ENCODE data around the gene PGAP3.

PGAP3 gene

DNA sequence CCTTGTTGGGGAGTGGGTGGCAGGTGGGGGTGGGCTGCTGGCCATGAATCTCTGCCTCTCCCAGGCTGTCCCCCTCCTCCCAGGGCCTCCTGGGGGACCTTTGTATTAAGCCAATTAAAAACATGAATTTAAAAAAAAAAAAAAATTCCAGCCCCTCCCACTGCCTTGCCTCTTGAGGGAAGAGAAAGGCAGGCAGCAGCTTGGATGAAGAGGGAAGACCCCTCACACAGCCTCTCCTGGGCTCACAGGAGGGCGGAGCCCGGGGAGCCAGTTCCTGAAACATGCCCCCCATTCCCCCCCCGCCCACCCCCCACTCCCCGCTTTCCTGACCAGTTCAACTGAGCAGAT, 24.5 kb downstream of the PGAP3 start:
- TF ChIP-seq, protein P1, sequence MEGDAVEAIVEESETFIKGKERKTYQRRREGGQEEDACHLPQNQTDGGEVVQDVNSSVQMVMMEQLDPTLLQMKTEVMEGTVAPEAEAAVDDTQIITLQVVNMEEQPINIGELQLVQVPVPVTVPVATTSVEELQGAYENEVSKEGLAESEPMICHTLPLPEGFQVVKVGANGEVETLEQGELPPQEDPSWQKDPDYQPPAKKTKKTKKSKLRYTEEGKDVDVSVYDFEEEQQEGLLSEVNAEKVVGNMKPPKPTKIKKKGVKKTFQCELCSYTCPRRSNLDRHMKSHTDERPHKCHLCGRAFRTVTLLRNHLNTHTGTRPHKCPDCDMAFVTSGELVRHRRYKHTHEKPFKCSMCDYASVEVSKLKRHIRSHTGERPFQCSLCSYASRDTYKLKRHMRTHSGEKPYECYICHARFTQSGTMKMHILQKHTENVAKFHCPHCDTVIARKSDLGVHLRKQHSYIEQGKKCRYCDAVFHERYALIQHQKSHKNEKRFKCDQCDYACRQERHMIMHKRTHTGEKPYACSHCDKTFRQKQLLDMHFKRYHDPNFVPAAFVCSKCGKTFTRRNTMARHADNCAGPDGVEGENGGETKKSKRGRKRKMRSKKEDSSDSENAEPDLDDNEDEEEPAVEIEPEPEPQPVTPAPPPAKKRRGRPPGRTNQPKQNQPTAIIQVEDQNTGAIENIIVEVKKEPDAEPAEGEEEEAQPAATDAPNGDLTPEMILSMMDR (IDR thresholded peaks at IDR 0.05): no peak

DNA sequence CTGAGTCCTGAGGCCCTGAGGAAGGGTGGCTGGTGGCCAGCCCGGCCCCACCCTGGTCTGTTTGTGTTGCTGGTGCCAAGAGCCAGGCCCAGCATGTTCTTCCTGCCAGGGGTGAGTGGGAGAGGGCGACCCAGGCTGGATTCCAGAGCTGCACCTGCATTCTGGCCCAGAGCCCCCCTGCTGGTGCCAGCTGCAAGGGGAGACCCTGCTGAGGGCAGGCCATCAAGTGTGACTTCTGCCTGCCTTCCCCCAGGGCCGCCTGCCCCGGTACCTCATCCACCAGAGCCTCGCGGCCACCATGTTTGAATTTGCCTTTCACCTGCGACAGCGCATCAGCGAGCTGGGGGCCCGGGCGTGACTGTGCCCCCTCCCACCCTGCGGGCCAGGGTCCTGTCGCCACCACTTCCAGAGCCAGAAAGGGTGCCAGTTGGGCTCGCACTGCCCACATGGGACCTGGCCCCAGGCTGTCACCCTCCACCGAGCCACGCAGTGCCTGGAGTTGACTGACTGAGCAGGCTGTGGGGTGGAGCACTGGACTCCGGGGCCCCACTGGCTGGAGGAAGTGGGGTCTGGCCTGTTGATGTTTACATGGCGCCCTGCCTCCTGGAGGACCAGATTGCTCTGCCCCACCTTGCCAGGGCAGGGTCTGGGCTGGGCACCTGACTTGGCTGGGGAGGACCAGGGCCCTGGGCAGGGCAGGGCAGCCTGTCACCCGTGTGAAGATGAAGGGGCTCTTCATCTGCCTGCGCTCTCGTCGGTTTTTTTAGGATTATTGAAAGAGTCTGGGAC, 25.1 kb downstream of the PGAP3 start:
- TF ChIP-seq, protein P1 (IDR thresholded peaks at IDR 0.05): no peak

DNA sequence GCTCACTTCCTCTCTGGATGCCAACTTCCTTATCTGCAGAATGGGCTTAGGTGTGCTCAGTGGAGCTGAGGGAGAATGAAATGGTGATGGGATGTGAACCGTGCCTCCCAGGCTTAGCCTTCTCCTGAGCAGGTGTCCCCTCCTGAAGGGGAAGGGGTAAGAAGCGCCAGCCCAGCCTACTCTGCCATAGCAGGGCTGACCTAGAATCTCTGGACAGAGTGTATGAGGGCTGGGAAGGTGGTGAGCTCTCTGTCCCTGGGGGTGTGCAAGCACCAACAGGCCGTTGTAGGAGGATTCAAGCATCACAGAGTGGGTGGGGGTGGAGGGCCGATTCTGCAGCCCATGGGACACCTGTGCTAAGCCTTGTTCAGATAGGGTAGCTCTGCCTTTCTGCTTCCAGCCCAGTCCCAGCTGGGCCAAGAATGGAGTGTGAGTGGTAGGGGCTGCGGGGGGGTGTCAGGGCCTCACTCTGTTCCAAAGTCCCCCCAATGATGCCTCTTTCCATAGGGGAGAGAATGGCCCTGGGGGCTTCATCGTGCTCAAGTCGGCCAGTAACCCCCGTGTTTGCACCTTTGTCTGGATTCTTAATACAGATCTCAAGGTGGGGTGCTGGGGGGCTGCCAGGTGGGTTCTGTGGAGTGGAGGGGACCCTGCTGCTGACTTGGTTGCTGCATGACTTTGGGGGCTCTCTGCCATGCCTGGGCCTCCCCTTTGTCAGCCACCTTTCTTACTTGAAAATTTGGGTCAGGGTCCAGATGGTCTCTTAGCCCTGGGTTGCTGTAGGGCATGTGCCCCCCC, 25.9 kb downstream of the PGAP3 start:
- TF ChIP-seq, protein P1 (IDR thresholded peaks at IDR 0.05): no peak

DNA sequence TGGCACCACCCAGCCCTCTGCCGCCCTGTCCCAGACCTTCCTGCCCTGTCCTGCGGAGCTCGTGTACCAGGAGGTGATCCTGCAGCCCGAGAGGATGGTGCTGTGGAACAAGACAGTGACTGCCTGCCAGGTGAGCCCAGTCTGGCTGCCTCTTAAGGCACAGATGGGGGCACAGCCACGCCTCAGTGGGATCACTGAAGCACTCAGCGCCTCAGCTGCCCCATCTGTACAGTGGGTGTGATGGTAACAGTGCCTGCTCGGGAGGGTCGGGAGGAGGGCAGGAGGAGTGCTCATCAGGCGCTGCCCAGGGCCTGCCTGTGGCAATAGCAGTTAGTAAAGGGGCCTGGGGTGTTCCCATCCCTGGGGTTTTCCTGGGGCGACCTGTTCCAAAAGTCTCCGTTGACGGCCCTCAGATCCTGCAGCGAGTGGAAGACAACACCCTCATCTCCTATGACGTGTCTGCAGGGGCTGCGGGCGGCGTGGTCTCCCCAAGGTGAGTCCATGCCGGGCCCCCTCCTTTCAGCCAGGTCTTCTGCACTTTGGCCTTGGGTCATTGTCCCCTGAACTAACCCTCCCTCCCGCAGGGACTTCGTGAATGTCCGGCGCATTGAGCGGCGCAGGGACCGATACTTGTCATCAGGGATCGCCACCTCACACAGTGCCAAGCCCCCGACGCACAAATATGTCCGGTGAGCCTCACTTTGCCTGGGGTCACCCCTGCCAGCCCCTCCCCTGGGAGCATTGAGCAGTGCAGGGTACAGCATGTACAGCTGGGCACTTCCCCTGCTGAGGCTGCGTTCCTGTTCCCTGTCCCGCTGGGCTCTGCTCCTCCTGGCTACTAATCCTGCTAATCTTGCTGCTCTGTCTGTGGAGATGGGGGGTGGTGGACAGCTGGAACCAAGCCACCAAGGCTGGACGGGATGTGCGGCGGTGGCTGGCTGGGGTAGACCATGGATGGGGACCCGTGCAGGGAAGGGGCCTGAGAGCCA, 27.2 kb downstream of the PGAP3 start:
- TF ChIP-seq, protein P1 (IDR thresholded peaks at IDR 0.05): no peak

DNA sequence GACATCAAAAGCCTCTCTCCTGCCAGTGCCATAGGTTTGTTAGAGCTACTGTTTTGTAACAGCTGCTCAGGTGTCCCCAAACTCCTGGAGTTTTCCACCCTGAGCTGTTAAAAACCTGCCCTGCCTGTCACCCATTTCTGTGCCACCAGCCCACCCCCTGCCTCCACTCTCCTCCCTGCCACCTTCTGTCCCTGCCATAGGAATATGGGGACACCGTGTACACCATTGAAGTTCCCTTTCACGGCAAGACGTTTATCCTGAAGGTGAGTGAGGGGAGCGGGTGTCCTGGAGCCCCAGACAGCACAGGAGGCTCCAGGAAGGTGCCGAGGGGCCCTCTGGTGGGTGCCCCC, 27.9 kb downstream of the PGAP3 start:
- TF ChIP-seq, protein P1 (IDR thresholded peaks at IDR 0.05): no peak

DNA sequence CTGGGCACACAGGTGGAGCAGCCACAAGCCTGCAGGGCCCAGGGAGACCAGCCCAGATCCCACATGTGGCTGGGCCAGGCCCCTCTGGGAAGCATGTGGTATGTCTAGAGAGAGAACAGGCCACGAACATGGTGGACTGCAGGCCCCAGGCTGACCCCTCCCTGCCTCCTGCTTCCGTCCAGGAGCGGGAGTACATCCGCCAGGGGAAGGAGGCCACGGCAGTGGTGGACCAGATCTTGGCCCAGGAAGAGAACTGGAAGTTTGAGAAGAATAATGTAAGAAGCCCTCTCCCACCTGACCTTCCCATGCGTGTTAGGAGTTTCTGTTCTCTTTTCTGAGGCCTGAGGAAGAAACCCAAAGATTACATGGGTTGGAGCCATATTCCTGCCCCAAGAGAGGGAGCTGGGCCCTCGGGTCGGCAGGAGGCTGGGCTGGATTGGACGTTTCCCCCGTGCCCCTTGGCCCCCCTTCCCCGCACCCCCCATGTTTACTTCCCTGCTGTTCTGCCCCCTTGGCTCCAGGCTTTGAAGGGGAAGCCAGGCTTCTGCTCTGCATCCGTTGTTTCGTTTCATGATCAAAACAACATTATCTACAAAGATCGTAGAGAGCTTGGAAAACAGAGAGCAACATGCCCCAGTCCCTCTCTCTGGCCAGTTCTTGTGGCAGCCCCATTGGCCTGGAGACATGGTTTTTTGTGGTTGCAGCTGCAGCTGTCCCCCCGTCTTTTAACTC, 28.4 kb downstream of the PGAP3 start:
- TF ChIP-seq, protein P1 (IDR thresholded peaks at IDR 0.05): no peak

DNA sequence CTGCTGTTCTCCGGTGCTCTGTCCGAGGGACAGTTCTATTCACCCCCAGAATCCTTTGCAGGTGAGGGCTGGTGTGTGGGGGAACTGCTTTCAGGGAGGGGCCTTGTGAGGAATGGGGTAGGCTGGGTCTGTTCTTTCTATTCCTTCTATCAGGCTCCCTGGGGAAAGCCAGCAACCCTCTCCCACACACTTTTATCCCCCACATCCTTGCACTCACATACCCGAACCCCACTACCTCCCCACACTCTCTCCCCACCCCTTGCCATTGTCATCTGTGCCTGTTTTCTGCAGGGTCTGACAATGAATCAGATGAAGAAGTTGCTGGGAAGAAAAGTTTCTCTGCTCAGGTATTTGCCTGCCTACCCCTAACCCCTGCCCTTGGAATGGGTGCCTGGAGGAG, 29.1 kb downstream of the PGAP3 start:
- TF ChIP-seq, protein P1 (IDR thresholded peaks at IDR 0.05): no peak
